Measurements from ENCODE around the gene GAS2L3.
A peak's percentile ranks its signal among the peaks of the same experiment; 100 is the strongest.
"Not testable (repeated sequence)": the region's sequence is repeated elsewhere in the genome, so short reads cannot be mapped to it uniquely, and the experiment has no call there.

The GAS2L3 gene

DNA sequence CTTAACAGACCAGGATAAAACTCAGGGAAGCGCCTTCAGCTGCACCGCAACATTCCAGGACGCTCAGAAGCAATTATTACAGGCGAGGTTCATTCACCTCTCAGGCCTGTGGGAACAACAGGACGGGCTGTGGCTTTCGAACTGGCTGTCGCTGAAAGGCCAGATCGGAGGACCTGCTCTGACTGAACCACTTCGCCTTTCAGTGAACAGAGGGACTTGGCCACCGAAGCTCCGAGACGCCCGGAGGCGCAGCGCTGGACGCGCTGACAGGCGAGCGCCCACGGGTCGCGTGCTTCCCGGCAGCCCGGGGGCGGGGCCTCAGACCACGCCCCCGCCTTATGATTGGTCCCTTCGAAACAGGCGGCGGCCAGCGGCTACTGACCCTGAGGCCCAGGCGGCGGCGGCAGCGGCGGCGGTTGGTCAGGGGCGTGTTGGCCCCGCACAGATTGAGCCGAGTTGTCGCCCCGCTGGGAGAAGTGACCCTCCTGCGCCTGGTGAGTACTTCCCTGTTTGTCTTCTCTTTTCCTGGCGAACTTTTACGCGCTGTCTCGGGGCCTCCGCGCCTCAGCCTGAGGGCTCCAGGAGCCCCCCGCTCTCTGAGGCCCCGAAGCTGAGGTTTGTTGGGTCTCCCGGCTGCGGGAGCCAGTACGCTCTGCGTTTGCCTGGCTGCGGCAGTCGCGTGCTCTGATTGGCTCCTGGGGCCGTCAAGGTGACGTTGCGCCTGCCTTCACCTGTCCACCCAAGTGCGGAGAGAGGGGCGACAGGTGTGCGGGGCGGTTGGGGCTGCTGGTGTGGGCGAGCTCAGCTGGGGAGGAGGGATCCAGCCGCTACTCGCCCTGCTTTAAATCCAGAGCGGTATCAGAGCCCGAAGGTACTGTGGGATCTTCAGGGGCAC lies at the start of gene GAS2L3:
TSS of gene GAS2L3 (plus strand) at position 393 of the 895 bp plus-strand sequence. CDS start 21,221 bp downstream, outside the sequence.
- DNase-seq: peak; percentile 61

DNA sequence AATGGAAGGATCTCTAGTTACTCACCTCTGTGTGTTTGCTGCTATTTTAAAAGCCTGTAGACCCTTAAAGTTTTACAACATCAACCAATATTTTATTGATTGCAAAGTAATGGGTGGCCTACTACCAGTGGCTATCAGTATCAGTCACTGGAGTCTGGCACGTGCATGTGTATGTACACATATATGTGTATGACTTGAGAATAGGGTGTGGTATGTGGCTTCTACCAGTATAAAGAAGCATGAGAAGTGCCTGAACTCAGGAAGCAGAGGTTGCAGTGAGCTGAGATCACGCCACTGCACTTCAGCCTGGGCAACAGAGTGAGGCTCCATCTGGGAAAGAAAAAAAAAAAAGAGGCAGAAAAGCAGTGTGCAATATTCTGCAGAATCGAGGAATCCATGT lies 45.5 kb upstream of the GAS2L3 start:
- no peak for DNase-seq

DNA sequence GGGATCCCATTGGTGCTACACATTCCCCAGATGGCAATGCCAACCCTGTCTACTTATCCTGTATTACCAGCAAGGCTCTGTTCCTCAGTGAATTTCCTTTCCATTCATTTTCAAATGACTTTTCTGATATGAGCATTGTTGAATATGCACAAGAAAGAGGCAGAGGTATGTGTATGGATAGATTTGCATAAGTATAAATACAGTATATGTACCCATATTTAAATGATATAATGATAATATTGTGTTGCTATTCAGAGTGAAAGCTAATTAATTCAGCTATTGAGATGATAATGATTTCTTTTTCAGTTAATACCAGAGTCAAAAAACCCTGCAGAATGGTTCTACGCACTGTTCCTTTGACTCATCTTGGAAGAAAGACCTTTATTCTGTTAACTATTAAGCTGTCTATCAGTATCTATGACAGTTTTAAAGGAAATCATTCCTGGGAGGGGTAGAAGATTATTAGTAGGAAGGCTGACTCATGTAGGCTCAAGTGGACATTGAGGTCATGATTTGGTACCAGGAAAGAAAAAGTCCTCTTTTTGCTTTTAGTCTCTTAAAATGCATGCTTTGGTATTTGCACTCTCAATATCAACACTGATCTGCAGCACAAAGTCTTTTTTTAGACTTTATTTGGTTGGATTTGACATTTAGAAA lies 44.9 kb upstream of the GAS2L3 start:
- DNase-seq: no peak

DNA sequence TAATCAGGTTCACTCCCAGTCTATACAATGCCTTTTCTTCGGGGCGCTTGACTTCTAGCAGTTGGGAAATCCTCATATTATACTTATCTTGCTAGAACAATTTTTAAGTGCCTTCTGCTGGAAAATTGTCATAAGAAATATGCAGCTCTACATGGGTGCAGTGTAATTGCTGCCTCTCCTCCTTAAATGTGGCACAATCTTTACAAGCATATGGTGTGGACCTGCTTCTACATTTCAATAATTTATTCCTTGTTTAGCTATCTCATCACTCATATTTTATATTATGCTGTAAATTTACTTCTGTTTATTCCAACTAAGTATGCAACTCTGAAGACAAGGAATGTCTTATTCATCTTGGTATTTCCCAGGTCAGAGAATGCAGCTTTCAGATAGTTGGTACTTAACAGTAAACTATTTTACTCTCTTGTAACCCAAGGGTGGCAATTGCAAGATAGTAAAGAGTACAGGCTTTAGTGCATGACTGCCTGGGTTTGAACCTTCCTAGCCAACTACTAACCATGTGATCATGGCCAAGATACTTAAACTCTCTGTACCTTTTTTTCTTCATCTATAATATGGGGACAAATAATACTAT lies 43.6 kb upstream of the GAS2L3 start:
- no peak for DNase-seq

DNA sequence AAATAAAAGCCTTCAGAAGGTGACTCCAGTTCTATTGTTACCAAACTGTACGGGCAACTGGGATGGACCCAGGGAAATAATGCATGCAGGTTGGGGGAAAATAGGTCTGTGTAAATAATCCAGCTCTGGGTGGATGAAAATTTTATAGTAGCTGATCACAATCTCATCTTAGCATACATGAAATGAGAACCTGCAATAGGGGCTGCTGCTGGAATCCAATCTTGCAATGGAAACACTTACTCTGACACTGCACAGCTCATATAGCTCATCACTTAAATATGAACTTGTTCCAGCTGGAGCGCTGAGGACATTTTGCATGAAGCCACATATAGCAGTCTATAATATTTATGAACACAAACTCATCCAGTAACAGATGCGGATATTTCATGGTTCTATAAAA lies 40.1 kb upstream of the GAS2L3 start:
- DNase-seq: no peak

DNA sequence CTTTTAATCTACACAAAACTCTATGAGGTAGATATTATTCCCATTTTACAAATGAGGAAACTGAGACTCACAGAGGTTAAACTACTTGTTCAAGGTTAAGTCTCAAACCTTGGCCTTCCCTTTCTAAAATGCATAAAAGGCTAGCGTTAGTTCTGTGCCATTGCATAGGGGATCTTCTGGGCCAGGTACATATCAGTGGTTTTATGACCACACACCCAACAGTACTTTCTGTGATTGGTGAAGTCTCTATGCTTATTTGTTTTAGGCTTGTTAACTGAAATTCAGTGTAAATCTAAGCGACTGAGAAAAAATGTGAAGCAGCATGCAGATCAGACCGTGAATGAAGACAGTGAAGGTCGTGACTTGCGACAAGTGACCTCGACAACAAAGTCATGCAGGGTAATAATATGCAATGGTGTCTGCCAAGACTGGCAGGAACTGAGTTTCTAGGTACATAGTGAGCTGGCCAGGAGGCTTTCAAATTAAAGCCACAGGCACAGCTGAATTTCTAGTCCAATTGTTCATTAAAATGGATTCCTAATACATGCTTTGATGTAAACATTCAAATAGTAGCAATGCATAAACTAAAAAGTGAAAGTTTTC lies 38.8 kb upstream of the GAS2L3 start:
- DNase-seq: no peak

DNA sequence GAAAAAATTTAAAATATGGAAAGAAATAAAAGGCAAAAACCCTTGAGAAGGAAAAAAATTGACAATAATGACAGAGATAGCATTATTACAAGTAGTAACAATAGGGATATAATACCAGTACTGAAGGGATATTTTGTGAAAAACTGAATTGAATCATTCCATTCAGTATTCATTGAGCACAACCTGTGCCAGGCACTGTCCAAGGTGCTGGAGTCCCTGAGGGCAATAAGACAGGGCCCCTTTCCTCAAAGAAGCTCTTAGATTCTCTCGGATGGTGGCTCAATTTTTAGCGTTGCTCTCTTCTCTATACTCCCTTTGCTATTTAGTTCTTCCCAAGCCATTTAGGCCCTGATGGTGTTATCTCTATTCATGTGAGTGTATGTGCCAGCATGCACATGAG lies 34.3 kb upstream of the GAS2L3 start:
- no peak for DNase-seq

DNA sequence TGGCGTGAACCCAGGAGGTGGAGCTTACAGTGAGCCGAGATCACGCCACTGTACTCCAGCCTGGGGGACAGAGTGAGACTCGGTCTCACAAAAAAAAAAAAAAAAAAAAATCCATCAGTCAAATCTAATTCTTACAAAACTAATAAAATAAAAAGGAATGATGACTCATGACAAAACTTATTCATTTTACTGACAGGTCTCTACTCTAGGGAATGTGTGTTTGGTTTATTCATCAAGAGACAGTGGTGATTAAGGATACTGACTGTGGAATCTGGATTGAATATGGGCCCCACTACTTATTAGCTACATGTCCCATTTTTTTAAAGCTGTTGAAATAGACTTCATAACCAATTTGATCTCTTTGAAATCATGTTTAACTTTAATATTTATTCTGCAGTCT lies 29.3 kb upstream of the GAS2L3 start:
- no peak for DNase-seq

DNA sequence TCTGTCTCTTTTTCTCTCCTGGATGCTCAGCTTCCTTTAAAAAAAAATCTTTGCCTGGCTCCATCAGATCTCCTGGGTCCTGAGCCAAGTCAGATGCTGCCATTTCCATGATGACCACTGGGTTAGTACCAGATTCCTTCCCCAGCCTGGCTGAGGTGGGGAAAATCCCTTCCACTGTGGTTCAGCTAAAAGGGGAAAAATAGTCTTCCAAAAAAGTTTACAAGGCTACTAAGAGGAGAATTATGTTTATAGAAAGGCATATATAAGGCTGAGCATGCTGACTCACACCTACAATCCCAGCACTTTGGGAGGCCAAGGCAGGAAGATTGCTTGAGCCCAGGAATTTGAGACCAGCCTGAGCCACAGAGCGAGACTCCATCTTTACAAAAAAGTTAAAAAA lies 28.4 kb upstream of the GAS2L3 start:
- no peak for DNase-seq

DNA sequence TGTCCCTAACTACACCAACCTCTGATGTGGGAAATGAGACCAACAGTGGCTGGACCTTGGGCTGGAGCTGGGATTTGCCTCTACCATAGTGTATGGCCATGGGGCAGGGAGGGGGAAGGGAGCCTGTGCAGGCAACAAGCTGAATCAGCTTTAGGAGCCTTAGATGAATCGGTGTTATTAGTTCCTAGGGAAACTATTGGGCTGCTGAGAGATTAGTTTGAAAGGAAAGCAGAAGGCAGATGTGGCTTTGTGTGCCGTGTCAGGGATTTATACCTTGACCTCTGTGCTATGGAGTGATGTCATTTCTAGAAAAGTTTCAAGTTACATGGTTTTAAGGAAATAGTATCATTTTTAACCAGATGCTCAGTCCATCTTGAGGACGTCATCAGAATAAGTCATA lies 19.5 kb upstream of the GAS2L3 start:
- DNase-seq: no peak

DNA sequence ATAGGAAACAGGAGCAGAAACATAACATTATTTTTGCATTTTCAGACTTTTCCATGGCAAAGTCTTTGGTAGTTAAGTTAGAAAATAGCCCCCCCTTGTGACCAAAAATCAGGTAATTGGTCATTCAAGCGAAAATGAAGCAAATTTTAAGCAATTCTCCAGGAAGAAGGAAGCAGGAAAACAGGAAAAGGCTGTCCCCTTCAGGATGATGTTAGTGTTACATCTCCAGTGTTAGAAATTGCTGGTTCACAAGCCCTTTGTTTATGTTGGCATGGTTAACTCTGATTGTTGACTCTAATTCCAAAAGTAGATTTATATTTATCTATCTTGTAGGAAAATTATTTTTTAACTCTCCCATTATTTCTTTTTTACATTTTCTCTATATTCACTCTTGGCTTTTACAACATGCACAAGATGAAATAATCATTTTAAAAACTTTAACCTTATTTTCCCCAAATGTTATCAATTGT lies 18.8 kb upstream of the GAS2L3 start:
- DNase-seq: no peak

DNA sequence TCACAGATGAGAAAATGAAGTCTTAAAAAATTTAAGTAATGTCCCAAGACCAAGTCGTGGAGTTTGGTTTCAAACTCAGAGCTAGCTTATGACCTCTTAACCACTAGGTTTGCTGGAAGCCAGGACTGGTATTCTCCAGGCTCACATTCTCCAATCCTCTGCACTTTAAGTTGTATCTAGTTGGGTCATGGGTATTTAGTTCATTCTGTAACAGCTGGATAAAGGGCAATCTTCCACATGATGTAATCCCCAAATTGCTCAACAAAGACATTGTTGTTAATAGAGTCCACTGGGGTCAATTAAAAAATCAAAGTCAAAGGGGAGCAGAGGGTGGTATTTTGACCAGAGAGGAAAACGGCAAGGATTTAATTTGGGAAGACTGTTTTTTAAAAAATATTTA lies 17.8 kb upstream of the GAS2L3 start:
- DNase-seq: no peak

DNA sequence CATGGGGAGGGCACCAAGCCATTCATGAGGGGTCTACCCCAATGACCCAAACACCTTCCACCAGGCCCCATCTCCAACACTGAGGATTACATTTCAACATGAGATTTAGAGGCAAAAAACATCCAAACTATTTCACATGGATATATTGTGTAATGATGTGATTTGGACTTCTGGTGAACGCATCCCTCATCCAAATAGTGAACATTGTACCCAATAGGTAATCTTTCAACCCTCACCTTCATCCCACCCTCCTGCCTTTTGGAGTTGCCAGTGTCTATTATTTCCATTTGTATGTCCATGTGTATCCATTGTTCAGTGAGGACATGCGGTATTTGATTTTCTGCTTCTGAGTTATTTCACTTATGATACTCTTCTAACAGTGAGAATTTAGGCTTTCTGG lies 16.1 kb upstream of the GAS2L3 start:
- DNase-seq: no peak

DNA sequence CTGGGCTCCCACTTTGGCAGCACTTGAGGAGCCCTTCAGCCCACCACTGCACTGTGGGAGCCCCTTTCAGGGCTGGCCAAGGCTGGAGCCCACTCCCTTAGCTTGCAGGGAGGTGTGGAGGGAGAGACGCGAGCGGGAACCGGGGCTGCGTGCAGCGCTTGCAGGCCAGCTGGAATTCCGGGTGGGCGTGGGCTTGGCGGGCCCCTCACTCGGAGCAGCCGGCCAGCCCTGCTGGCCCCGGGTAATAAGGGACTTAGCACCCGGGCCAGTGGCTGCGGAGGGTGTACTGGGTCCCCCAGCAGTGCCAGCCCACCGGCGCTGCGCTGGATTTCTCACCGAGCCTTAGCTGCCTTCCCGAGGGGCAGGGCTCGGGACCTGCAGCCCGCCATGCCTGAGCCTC lies 14.2 kb upstream of the GAS2L3 start:
- DNase-seq: not testable (repeated sequence)

DNA sequence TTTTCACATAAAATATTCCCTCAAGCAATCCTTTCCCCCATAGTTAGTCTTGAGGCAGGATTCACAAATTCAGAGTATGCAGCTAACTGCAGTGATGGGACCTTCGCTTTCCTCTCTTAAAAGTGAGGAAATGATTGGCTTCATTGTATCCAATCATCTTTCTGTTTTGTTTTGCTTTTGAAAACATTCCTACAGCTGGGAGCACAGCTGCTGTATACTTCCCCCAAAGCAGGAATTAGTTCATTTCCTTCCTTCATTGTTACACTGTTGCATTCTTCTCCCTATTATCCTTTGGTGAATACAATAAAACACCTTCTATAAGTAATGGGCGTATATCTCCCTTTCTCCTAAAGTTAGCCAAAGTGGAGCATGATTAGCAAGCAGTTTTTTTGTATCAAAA lies 9.4 kb upstream of the GAS2L3 start:
- DNase-seq: no peak

DNA sequence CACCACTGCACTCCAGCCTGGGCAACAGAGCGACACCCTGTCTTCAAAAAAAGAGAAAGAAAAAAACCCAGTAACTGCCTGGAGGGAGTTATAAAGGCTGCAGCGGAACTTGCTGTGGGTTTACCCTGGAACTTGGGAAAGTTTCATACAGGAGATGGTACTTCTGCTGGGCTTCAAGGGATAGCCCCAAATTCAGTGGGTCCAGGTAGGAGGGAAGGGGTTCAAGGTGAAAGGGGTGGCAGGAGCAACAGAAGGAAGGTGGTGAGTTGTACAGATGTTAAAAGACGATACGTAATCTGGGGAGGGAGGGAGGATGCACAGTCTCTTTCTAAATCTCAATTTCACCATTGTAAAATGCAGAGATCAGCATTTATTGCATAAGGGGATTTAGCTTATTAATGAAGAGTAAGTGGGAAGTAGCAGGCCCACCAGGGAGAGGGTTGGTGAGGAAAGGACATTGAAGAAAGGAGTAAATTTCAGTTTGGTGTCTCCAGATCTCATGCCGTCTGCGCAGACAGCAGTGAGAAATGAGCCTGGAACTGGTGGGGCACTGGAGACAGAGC lies 8.5 kb upstream of the GAS2L3 start:
- no peak for DNase-seq

DNA sequence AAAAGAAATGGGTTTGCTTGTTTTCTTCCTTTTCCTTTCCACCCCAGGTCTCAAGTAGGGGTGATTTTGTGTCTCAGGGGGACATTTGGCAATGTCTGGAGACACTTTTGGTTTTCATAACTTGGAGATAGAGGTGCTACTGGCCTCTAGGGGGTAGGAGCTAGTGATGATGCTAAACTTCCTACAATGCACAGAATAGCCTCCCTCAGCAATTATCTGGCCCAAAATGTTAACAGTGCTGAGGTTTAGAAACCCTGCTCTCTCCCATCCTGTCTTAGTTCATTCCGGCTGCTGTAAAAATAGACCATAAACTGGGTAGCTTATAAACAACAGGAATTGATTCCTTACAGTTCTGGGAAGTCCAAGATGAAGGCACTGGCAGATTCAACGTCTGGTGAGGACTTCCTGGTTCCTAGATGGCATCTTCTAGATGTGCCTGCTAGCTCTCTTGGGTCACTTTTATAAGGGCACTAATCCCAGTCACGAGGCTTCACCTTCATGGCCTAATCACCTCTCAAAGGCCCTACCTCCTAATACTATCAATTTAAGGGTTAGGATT lies 7.4 kb upstream of the GAS2L3 start:
- no peak for DNase-seq

DNA sequence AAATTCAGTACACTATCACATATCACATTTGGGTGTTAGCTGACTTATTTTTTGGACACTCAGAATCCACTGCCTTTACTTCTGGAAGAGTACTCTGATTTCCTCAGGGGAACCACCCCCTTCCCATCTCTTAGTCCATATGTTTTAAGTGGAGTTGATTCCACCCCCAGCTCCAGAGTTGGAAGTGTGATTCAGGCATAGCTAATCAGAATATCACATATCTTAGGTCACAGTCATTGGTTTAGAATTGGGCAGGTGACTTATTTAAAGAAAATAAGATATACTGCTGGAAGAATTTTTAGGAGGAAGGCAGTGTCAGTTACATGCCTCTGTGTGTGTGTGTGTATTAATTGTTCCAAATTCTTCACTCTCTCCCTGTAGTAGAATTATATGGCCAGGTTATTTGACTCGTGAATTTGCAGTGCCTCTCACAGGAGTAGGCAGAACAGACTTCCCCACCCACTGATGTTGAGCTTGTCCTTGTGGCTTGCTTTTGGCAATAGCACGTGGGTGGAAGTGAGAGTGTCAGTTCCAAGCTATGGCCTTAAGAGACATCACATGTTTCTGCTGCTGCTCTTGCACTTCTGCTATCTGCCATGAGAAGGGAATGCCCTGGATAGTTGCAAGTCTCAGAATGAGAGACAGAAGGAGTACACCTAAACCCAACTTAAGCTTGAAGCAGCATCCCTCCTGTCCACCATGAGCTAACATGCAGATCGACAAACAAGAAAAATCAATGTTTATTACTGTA lies 6.4 kb upstream of the GAS2L3 start:
- peak; percentile 27 for DNase-seq

DNA sequence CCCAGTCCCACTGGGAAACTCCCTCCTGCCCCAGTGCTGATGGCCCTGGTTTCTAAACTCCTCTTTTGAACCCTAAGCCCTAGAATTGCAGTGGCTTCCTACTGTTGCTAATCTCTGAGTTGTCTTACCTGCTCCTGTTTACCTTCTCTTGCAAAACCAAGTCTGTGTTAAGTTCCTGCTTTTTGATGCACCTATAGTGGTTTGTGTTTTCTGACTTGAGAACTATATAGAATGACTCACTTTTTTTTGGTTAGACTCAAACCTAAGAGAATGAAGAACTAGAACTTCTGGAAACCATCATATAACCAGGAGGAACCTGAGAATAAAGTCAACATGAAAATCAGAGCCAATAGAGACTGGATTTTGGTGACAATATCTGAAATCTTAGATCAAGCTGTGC lies 5.5 kb upstream of the GAS2L3 start:
- DNase-seq: no peak

DNA sequence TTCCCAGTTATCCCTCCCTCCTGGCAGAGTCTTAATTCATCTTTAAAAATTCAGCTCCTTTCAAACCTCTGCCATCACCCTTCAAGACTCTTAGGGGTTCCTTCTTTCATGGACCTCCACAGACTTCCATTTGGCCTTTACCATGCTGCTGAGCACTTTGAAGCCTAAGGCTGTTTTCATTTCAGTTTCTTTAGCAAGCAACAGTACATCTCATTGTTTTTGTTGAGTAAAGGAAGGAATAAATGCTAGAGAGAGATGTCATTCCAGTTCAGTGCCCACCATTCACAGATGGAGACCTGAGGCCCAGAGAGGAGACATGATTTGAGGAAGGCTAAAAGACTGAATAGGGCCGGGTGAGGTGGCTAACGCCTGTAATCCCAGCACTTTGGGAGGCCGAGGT lies 1.3 kb upstream of the GAS2L3 start:
- DNase-seq: no peak

DNA sequence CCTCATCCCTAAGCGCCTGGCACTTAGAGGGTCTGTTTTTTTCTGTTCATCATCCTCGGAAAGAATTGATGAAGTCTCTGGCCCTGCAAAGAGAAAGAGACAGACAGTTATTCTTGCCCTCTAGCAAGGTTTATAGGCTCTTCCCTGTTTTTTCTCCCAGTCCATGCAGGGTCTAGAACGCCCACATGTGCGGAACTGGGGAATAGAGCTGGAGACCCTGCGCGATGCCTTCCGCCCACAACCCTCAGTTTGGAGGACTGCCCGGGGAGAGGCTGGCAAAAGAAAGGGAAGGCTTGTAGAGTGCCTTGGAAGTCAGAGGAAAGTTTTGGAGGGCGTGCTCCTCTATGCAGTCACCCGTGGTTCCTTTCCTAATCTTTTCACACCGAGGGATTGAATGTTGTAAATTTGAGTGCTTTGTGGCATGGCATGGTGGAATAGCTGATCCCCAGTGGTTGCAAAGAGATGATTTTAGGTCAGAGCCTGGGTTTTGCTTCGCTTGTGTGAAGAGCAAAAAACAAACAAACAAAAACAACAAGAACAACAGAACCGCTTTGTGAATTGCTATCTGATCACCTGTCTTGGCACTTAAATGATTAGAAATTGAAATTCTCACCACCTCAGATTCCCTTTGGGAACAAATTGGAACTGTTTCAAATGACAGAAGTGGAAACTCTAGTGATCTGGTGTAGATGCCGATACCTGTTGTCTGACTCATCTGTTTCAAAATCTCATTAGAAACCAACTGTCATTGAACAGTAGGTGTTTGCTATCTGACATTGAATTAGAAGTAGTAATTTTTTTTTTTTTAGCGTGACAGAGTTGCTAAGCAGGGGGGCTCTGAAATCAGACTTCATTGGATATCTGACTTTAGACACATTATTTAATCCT lies 947 bp downstream of the GAS2L3 start:
- DNase-seq: no peak
